ENCODE results near the gene OBP2B.
"Not testable (repeated sequence)": the region's sequence is repeated elsewhere in the genome, so short reads cannot be mapped to it uniquely, and the experiment has no call there.

The OBP2B gene

DNA sequence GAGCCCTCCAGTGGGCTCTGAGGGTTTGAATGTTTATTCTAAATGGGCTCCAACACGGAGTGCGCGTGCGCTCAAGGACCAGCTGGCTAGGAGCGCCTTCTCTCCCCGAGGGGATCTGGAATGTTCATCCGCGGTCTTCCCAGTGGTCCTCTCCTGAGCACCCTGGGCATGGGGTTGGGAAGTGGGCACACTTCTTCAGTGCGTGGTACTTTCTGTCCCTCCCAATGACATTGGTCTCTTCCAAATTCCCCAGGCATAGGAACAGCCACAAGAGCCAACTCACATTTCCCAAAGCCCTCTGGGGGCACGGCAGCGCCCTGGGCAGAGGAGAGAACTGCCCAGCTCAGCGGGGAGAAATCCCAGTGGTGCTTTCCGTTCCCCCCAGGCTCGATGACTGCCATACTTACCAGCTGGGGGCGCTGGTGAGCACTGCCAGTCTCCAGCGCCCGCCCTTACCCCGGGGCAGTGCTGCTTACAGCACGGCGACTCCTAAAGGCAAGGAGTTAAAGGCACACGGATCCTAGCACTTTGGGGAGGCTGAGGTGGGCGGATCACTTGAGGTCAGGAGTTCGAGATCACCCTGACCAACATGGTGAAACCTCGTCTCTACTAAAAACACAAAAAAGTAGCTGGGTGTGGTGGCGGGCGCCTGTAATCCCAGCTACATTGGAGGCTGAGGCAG is 29.9 kb upstream of the OBP2B start:
- DNase-seq (ENCODE audit: low read depth in 1 of 2, low spot score in 1 of 2) = peak; percentile 38 to 51

DNA sequence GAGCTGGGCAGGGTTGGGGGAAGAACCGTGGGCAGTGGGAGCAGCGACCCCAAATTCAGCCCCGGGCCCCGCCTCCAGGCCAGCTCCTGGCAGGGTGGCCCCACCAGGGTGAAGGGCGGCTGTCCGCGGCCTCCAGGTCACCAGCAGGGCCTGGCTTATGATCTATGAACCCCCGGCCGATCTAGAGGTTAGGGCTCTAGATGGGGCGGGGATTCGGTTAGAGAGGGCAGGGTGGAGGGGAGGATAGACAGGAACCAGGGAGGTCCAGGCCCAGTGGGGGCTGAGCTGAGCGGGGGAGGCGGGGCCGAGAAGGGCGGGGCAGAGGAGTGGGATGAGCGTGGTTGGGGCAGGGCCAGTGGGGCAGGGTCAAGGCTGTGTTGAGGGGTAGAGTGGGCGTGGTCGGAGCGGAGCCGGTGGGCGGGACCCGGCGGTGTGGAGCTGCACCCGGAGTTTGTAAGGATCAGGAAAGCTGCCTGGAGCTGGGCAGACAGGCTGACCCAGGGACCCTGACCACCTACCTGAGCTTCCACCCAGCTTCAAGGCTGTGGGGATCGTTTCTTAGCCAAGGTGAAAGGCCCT is 29.3 kb upstream of the OBP2B start:
- peak in 1 of 2 donors; percentile 5 for DNase-seq (ENCODE audit: low read depth in 1 of 2, low spot score in 1 of 2)

DNA sequence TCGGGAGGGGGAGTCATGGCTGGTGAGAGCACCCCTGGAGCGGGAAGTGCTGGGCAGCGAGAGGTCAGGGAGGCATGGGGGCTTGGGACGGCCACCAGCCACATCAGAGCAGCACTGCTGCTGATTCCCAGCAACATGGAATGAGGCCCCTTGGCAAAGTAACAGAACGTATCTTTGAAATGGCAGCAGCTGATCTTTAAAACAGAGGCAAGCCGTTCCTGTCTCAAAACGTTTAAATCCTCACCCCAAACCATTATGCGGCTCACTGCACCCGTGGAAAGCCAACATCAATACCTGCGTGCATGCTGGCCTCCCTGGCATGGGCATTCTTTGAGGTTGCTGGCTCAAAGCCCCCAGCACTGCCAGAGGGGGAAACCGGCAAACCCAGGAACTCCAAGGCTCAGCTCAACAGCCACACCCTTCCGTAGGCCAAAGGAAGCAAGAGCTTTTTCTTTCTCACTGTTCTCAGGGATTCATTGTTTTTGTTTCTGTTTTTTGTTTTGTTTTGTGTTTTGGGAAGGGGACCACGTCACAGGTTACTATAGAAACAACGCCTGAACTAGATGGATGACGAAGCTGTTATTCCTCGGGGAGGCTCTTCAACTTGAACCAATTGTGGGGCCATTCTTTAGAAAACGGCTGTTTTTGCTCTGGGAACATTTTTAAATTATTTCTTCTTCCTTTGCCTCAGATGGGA is 28.1 kb upstream of the OBP2B start:
- DNase-seq (ENCODE audit: low read depth in 1 of 2, low spot score in 1 of 2) = no peak

DNA sequence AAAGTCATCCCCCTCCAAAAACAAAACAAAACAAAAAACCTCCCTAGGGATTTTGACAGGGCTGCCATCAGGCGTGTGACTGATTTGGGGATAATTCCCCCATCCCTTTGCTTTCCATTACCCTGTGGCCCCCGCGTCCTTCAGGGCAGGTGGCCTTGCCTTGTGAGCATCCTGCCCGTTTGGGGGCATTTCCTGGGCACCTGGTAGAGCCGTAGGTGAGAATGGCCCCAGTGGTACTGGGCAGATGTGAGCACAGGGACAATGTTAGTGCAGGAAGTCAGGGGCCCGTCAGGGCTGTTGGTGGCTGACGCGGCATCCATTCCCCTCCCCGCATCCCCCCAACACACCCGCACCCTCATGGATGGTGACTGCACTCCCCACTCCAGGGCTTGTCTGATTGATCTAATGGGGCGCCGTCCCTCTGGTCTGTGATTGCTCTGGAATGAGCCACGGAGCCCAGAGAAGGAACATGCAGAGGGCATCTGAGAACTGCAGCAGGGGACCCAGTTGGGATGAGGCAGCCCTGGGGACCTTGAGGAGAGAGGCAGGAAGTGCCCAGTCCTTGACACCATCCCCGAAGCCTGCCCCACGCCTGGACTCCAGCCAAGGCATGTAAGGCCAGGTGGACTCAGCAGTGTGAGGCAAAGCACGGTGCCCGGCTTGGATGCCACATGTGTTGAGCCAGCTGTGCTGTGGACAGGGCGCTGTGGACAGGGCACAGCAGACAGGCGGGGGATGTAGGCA is 27.4 kb upstream of the OBP2B start:
- not testable (repeated sequence) for DNase-seq (ENCODE audit: low read depth in 1 of 2, low spot score in 1 of 2)

DNA sequence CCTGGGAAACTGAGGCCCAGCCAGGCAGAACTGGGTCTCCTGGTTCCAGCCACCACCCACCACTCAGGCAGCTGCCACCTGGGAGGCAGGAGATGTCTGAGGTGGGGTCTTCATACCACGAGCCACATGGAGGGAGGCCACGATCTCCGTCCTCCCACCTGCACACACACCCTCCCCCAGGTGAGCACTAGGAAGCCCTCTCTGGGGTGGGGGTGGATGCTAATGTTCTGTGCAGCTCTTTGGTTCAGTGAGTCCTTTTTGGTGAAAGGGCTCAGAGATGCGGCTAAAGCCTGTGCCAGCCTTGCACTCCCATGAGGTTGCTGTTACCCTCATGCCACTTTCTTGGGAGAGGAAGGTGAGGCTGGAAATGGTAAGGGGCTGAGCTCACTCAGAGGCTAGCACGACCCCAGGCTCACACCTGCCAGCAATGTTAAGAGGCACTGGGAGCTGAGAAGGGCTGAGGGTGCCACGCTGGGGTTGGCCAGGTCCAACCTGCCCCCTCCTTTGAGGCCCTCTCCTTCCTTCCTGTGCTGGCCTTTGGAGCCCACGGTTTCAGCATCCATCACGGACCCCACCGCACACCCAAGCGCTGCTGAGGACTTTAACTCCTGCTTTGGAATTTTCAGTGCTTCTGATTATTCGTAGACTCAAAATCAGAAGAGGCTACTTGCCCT is 26.6 kb upstream of the OBP2B start:
- no peak for DNase-seq (ENCODE audit: low read depth in 1 of 2, low spot score in 1 of 2)

DNA sequence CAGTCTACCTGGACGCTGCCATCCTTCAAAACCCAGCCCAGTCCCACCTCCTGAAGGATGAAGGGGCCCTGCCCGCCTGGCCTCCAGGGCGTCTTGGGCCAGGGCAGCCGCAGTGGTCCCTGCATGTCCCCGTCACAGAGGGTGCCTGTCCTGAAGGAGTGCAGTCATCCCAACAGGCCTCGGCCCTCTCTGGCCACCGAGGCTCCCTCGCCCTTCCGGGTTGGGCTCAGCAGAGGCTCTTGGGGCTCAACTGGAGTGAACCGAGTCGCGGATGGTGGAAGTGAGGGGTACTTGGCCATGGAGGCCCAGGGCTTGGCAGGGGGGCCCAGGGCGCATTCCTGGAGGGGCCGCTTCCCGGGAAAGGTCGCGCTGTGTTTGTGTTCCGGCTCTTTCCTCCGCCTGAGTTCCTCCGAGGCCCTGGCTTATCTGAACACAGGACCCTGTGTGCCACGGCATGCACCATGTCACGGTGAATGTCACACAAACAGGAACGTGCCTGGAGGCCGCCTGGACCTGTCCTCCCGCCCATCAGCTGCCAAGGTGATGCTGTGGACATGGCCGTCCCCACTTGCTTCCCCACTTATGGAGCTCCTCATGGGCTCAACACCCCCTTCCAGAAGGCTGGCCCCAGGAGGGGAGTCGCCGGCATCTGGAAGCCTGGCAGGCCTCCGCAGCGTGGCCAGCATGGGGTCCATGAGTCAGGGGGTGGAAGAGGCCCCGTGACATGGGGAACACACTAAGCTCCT is 25.7 kb upstream of the OBP2B start:
- DNase-seq (ENCODE audit: low read depth in 1 of 2, low spot score in 1 of 2) = no peak

DNA sequence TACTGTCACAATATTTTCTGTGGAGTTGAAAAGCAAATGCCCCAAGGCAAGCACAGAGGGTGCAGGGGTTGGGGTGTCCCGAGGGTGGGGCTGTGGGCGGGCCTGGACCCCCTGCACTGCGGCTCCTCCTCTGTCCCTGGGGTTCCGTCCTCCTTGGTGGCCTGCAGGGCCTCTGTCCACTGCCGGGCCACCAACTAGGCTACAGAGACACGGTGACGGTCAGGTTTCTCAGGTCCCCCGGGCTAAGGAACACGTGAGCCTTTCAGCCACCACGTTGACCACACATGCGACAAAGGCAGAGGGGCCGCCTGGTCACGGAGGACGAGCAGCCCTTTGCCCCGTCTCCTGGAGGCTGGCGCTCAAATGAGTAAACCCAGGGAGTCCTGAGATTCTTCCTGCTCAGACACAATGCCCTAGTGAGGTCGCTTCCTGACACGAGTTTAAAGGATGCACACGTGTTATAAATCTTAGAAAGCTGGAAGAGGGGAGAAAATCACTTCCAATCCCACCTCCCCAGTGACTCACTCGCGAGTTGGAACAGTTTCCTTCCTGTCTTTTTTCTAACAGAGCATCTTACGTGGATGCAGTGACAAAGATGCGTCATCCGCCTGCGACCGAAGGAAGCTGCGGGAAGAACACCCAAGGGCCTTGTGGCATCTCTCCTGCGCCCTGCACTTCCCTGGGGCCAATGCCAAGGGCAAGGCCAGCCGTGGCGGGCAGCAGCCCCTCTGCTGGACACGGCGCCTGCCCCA is 24.8 kb upstream of the OBP2B start:
- DNase-seq (ENCODE audit: low read depth in 1 of 2, low spot score in 1 of 2) = no peak

DNA sequence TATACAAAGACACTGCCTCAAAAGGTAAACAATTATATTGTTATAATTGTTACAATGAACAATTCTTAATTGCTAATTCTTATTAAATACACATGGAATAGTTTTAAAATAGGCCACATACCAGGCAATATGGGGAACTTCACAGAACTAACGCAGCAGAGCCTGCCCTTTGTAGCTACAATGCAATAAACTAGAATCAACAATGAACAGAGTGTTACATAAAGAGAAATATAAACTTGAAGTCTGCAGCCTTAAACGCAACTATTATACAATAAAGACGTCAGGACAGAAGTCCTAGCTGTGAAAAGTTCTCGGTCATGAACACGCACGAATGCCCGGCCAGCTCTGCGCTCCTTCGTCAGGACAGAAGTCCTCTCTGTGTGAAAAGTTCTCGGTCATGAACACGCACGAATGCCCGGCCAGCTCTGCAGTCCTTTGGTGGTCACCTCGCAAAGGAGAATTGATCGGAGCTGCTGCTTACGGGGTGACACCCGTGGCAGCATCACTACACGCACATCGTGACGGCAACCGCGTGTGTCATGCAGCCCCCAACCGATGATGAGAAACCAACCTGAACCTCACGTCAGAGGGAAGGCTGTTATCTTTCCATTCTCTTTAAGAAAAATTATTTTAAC is 23.0 kb upstream of the OBP2B start:
- not testable (repeated sequence) for DNase-seq (ENCODE audit: low read depth in 1 of 2, low spot score in 1 of 2)

DNA sequence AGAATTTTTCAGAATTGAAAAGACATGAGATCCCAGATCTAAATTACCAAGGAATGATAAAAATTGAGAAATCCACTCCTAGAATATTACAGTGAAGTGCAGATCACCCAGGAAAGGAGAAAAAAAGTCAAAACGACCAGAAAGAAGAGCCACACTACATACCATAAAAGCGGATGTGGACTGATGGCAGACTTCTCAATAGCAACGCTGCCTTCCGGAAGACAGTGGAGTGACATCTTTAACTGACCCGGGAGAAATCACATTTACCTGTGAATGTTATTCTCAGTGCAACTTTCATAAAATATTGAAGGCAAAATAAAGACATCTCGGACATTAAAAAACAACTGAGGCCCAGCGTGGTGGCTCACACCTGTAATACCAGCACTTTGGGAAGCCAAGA is 21.5 kb upstream of the OBP2B start:
- not testable (repeated sequence) for DNase-seq (ENCODE audit: low read depth in 1 of 2, low spot score in 1 of 2)

DNA sequence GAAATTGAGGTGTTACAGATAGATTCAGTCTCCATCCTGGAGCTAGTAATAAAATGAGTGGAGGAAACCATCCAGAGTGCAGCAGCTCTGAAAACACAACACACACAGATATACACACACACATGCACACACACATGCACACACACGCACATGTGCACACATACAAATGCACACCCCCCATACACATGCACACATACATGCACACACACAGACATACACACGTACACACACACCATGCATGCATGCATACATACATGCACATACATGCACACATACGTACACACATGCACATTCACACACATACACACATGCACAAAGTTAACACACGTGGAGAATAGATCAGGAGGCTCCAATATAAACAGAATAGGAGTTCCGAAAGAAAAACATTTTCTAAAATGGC is 21.0 kb upstream of the OBP2B start:
- no peak for DNase-seq (ENCODE audit: low read depth in 1 of 2, low spot score in 1 of 2)

DNA sequence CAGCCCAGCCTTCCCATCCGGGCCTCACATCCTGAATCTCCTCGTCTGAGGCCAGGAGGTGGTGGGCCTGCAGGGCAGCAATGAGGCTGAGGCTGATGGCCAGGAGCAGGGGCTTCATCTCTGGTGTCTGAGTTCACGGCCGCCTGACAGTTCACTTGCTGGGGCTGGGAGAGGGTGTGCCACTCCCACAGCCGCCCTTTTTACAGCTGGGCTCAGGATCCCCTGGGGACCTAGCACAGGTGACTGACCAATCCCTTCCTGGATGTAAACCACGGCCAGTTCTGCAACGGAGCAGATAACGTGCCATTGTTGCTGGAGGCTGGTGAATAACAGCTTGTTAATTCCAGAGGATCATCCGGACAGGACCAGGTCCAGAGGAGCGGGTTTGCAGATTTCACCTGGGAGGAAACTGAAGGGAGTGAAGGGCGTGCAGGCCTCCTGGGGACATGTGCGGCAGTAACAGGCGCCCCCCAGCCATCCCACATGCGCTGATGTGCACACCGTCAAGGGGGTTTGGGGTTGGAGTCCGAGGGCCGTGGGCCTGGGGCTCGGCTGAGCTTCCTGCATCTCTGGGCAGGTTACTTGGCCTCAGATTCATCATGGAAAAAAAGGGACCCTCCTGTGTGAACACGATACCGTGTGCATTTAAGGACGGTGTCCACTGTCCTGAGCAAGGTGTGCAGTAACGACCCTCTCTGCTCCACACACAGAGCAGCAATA is 19.6 kb upstream of the OBP2B start:
- DNase-seq (ENCODE audit: low read depth in 1 of 2, low spot score in 1 of 2) = not testable (repeated sequence)

DNA sequence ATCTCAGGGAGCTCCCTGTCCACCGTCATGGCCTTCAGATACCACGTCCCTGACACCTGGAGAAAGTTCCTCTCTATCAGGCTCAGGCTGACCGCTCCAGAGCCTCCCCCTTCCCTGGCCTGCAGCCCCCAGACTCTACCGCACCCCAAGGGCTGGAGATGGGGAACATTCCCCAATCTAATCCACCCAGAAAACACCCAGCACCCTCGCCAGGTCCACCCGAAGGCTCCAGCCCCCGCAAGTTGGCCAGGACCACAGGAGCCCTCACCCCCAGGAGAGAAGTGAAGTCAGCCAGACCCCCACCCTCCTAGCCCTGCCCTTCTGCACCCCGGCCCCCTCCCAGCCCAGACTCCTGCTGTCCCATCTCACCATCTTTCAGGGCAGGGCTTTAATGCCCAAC is 18.9 kb upstream of the OBP2B start:
- not testable (repeated sequence) for DNase-seq (ENCODE audit: low read depth in 1 of 2, low spot score in 1 of 2)

DNA sequence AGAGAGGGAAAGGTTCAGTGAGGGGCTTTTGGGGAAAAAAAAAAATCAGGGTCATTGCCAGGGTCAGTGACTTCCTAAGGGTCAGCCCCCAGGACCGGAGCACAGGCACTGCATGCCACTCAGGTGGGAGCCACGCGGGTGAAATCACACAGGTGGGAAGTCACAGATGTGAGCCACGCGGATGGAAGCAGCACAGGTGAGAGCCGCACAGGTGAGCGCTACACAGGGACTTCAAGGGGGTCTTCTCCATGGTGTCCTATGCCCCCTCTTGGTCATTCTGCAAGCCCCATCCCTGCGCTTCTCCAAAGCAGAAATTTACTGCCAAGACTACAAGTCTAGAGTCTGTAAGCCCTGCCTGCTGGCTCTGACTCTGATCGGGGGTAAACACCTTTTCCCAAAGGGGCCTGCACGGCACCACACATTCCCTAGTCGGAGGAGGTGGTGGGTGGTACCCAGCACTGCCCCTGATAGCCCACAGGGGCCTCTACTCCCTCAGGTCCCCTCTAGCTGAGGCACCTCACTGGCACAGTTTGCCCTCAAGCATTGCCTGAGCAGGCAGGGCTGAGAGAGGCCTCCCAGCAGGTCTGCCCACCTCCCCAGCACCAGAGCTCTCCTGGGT is 18.3 kb upstream of the OBP2B start:
- no peak for DNase-seq (ENCODE audit: low read depth in 1 of 2, low spot score in 1 of 2)

DNA sequence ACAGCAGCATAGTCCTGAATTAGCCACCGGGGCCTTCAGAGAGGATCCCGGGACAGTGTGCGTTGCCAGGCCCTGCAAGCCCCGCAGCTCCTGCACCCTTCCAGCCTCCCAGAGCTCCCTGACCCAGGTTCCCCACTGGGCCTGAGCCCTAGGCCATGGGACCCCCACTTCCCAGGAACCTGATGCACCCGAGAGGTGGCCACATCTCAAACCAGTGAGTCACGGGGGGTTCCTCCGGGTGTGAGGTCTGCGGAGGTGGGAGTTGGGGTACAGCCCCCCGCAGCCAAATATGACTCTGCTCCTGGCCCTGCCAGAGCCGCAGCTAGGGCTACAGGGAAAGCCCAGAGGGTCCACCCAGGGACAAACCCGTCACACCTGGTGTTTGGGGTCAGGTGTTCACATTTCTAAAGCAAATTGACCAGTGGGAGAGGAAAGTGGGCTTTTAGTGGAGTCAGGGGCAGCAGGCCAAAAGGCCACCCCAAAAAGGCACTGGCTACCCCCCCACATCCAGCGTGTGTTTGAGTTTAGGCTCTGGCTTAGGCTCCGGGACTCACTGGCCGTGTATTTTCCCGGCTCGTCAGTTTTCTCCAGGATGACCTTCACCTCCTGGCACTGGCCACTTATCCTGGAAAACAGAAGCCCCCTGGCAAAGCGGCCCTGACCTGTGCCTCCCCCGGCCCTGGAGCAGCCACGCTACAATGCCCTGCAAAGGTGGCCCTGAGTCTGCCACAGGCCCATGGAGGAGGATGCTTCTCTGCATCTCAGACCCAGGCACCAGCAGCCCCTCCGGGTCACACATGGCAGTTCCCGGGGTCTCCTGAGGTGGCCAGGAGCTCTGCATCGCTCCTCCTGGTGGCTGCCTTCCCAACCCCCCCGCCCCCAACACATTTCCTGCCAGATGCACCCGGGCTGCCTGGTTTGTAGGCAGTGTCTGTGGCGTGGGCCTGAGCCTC is 17.4 kb upstream of the OBP2B start:
- DNase-seq (ENCODE audit: low read depth in 1 of 2, low spot score in 1 of 2) = no peak

DNA sequence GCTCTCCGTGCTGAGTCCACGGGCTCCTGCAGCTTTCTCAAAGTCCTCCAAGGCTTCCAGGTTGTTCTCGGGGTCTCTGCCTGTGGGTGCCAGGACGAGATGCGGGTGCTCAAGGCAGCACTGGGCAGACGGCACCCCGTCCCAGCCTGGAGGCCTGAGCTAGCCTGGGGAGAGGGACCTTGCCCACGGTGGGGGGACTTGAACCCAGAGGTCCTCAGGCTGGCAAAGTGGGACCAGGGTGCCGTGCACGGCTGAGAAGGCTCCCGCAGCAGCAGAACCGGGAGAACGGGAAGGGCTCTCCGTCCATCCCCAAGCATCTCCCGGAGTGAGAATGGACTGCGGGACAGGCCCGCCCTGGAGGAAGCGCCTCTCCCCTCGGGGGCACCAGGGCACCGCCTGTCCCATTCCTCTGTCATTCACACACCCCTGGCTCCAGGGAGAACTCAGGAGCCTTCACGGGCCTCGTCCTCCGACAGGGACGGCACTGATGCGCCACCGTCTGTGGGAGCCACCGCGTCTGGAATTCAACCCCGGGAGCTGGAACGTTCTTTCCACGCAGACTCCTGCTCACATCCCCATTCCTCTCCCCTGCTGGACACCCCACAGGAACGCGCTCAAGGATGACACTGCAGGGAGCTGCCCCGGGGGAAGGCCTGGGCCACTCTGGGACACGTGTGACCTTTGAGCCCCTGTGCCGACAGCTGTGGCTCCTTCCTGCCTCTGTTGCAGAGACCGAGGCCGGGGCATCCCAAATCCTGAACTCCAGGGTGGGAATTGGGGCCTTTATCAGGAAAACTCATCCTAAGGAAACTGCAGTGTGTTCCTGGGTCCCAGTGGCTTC is 16.3 kb upstream of the OBP2B start:
- no peak for DNase-seq (ENCODE audit: low read depth in 1 of 2, low spot score in 1 of 2)

DNA sequence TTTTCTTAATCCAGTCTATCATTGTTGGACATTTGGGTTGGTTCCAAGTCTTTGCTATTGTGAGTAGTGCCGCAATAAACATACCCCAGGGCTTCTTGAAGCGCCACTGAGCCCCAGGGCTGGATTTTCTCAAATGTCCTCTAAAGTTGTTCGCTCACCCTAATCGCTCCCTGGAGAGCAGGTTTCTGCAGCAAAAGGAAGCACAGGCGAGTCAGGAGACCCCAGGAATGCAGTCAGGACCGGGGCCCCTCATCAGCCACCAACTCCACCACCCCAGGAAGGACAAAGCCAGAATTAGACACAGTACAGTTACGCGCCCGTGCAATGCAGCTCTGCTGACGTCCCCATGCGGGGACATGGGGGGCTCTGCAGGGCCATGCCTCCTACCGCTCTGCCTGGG is 15.7 kb upstream of the OBP2B start:
- DNase-seq (ENCODE audit: low read depth in 1 of 2, low spot score in 1 of 2) = no peak
